Measurements from ENCODE around the gene CBY1. TPM values are rescaled to one million over a fixed set of nuclear protein-coding genes. Genes with fewer than 3 reads are reported as not detected.

The CBY1 gene
- total RNA-seq, 2 experiments from 2014 or later = 4.6 to 7.6 TPM

GRCh38 chr22:38684895-38685294, 28.5 kb downstream of the CBY1 start:
- Histone ChIP-seq H3K4me3 (ENCODE audit: low read length) (no peak overlapping the region), H3K27ac (ENCODE audit: low read depth in 1 of 2, low read length in 2 of 2) (no peak overlapping the region), H3K36me3 (ENCODE audit: insufficient read depth, low read length) (peaks cover 55% of the 10 kb centered on the region), H3K9me3 (ENCODE audit: control insufficient read depth in 1 of 2, insufficient read depth in 1 of 2, low read length in 2 of 2) (no peaks in the 10 kb centered on the region), H3K4me1 (ENCODE audit: insufficient read depth, low read length) (peaks cover 18% of the 10 kb centered on the region), H3K27me3 (ENCODE audit: control insufficient read depth in 1 of 2, insufficient read depth in 2 of 2, low read length in 2 of 2) (no peaks in the 10 kb centered on the region)
- peaks cover 79% of the 10 kb centered on the region for H3K36me3 Mint-ChIP-seq (ENCODE audit: low read depth)
- intact Hi-C loops (cut with DNase I, micrococcal nuclease) = loop anchor here (1.0 to 10.0 kb wide), 2 partner anchors 29 to 180 kb away; partner anchors contain the start of genes CBY1 (in 1 of the 2), DDX17 (in 1 of the 2) and FAM227A (in 1 of the 2)
- CTCF ChIA-PET = interaction anchor here (0.9 to 5.2 kb wide), 2 partner anchors 13 to 40 kb away, joined by 3 to 58 read pairs; partner anchors contain the start of gene JOSD1
- TF ChIP-seq, protein P1, sequence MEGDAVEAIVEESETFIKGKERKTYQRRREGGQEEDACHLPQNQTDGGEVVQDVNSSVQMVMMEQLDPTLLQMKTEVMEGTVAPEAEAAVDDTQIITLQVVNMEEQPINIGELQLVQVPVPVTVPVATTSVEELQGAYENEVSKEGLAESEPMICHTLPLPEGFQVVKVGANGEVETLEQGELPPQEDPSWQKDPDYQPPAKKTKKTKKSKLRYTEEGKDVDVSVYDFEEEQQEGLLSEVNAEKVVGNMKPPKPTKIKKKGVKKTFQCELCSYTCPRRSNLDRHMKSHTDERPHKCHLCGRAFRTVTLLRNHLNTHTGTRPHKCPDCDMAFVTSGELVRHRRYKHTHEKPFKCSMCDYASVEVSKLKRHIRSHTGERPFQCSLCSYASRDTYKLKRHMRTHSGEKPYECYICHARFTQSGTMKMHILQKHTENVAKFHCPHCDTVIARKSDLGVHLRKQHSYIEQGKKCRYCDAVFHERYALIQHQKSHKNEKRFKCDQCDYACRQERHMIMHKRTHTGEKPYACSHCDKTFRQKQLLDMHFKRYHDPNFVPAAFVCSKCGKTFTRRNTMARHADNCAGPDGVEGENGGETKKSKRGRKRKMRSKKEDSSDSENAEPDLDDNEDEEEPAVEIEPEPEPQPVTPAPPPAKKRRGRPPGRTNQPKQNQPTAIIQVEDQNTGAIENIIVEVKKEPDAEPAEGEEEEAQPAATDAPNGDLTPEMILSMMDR (IDR thresholded peaks at IDR 0.05) = no peak
- peak overlapping the region; percentile 72 for H3K27ac Mint-ChIP-seq
- peaks cover 24% of the 10 kb centered on the region for H3K4me1 Mint-ChIP-seq (ENCODE audit: low read depth)
- peak overlapping the region; percentile 38 for H3K4me3 Mint-ChIP-seq
- no peak for ATAC-seq (ENCODE audit: poor library complexity)
- no peaks in the 10 kb centered on the region for H3K9me3 Mint-ChIP-seq
- DNase-seq = no peak
- H3K27me3 Mint-ChIP-seq = no peaks in the 10 kb centered on the region
- POLR2A ChIA-PET = interaction anchor here (4.2 kb wide), 1 partner anchor 13 kb away, joined by 66 read pairs; the partner anchor contains the start of gene JOSD1

GRCh38 chr22:38685761-38686160, 29.3 kb downstream of the CBY1 start:
- Mint-ChIP-seq H3K9me3 (no peaks in the 10 kb centered on the region), H3K36me3 (ENCODE audit: low read depth) (peaks cover 83% of the 10 kb centered on the region), H3K4me3 (no peak overlapping the region), H3K27me3 (no peaks in the 10 kb centered on the region), H3K27ac (no peak overlapping the region), H3K4me1 (ENCODE audit: low read depth) (peaks cover 24% of the 10 kb centered on the region)
- POLR2A ChIA-PET = no interaction called here
- TF ChIP-seq, protein P1 (IDR thresholded peaks at IDR 0.05) = no peak
- Histone ChIP-seq H3K4me1 (ENCODE audit: insufficient read depth, low read length) (peaks cover 18% of the 10 kb centered on the region), H3K27me3 (ENCODE audit: control insufficient read depth in 1 of 2, insufficient read depth in 2 of 2, low read length in 2 of 2) (no peaks in the 10 kb centered on the region), H3K36me3 (ENCODE audit: insufficient read depth, low read length) (peaks cover 55% of the 10 kb centered on the region), H3K27ac (ENCODE audit: low read depth in 1 of 2, low read length in 2 of 2) (no peak overlapping the region), H3K4me3 (ENCODE audit: low read length) (no peak overlapping the region), H3K9me3 (ENCODE audit: control insufficient read depth in 1 of 2, insufficient read depth in 1 of 2, low read length in 2 of 2) (no peaks in the 10 kb centered on the region)
- intact Hi-C loops (cut with DNase I, micrococcal nuclease) = loop anchor here (1.0 to 10.0 kb wide), 2 partner anchors 29 to 181 kb away; partner anchors contain the start of genes CBY1 (in 1 of the 2), DDX17 (in 1 of the 2) and FAM227A (in 1 of the 2)
- CTCF ChIA-PET = no interaction called here
- no peak for ATAC-seq (ENCODE audit: poor library complexity)
- DNase-seq = no peak

DNA sequence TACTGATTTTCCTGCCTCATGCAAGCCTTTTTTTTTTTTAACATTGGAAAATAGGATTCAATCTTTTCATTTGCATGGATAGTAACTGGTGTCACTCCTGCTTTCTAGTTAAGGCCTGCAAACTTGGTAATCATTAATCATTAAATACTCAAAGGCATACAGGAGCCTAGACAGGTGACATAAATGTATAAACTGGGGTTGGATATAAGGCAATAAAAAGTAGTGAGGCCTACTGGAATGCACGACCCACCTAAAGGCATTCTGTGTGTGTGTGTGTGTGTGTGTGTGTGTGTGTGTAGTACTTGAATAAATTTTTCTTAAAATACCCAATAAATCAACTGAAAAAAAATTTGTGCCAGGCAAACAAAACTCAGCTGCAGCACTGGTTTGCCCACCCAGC, 33.2 kb downstream of the CBY1 start:
- Mint-ChIP-seq H3K4me1 (ENCODE audit: low read depth) (peaks cover 23% of the 10 kb centered on the region), H3K9me3 (no peaks in the 10 kb centered on the region), H3K27me3 (no peaks in the 10 kb centered on the region), H3K36me3 (ENCODE audit: low read depth) (peaks cover 86% of the 10 kb centered on the region), H3K27ac (no peak overlapping the region), H3K4me3 (no peak overlapping the region)
- ChIA-PET POLR2A (no interaction called here), CTCF (interaction anchor here (0.6 kb wide), 1 partner anchor 48 kb away, joined by 3 read pairs; no protein-coding TSS in a partner anchor)
- ATAC-seq (ENCODE audit: poor library complexity) = no peak
- DNase-seq = no peak
- Histone ChIP-seq H3K4me1 (ENCODE audit: insufficient read depth, low read length) (peaks cover 4% of the 10 kb centered on the region), H3K27me3 (ENCODE audit: control insufficient read depth in 1 of 2, insufficient read depth in 2 of 2, low read length in 2 of 2) (no peaks in the 10 kb centered on the region), H3K27ac (ENCODE audit: low read depth in 1 of 2, low read length in 2 of 2) (no peak overlapping the region), H3K4me3 (ENCODE audit: low read length) (no peak overlapping the region), H3K36me3 (ENCODE audit: insufficient read depth, low read length) (peaks cover 55% of the 10 kb centered on the region), H3K9me3 (ENCODE audit: control insufficient read depth in 1 of 2, insufficient read depth in 1 of 2, low read length in 2 of 2) (no peaks in the 10 kb centered on the region)
- intact Hi-C loops (cut with DNase I, micrococcal nuclease) = loop anchor here in 1 of 2 experiments (10.0 kb wide), 2 partner anchors 185 to 285 kb away; partner anchors contain the start of gene DDX17
- TF ChIP-seq, protein P1 (IDR thresholded peaks at IDR 0.05) = no peak

Data from CD4-positive, alpha-beta T cell (primary cell).